HT1080 (cell line): ENCODE measurements around the gene ANKRD44. TPM values are rescaled to one million over a fixed set of nuclear protein-coding genes. Genes with fewer than 3 reads are reported as not detected.
"Not testable (repeated sequence)": the region's sequence is repeated elsewhere in the genome, so short reads cannot be mapped to it uniquely, and the experiment has no call there.

Experiments used
- DNase-seq: peaks from one replicate; pipeline ENCODE4 v3.0.0-alpha.2; 2015; ENCODE audit warnings: low read depth
- total RNA-seq: library from RNA; depleted of rRNA; stranded (reverse); fragments of >200 nt; shearing (Covaris generic); gene quantifications from 2 replicates; pipeline ENCODE4 v1.2.3, GENCODE V29; 2014

ANKRD44 gene
- total RNA-seq, 1 experiment from 2014 or later, result 16.0 TPM

GRCh38 chr2:197085665-197086064 lies 224.9 kb downstream of the ANKRD44 start:
- DNase-seq, result no peak

DNA sequence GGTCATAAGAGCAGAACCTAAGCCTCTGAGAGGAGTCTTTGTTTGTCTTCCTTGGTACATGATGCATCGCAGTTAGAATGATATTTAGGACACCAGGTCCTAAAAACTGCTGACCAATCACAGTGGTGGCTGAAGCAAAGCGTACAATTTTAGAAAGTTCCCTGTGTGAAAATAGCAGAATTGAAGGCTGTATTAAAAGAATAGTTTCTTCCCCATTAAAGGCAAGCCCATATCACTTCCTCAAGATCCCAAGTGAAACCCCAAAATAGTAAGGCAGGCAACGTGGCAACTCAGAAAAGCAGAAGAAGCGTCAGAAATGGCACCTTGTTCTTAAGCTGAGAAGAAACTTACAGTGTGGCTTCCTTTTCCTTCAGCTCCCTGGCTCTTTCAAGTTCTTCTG lies 229.3 kb downstream of the ANKRD44 start:
- DNase-seq, result no peak

- DNase-seq, result no peak
Measured at GRCh38 chr2:197080578-197081216, 229.9 kb downstream of the ANKRD44 start.

GRCh38 chr2:197079832-197080555 lies 230.6 kb downstream of the ANKRD44 start:
- peak; percentile 43 for DNase-seq

- no peak for DNase-seq
Measured at GRCh38 chr2:197079414-197079813, 231.2 kb downstream of the ANKRD44 start.

DNA sequence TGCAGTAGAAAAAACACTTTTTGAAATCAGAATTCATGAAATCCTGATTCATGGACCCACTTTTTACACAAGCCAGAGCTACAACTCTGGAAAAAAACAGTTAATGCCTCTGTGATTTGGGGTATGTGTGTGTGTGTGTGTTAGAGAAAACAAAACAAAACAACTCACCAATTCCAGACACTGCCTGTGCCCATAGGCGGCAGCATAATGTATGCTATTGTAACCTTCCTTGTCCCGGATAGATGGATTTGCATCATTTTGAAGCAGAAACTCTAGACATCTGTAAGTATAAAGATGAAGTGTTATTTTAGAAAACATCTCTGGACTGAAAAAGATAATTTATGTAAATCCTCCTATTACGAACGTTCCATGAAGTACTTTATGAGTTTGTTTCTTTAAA lies 232.0 kb downstream of the ANKRD44 start:
- no peak for DNase-seq

DNA sequence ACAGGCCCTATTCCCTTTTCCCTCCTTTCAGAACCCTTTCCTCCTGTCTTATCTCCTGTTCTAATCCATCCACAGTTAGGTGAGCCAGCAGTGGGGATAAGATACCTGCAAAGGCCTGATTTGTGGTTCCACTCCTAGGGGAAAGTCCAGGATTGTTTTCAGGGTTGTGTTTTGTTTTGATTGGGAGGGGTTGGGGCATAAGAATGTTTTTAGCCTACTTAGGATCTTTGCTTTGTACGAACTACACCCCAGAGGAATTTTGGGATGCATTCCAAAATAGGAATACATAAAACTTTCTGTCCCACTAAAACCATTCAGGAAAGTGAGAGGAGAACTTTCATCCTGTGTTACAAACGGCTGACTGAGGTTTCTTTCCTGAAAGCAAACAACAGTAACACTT lies 233.2 kb downstream of the ANKRD44 start:
- no peak for DNase-seq

GRCh38 chr2:197076652-197077051 lies 233.9 kb downstream of the ANKRD44 start:
- DNase-seq, result no peak

GRCh38 chr2:197075754-197076337 lies 234.7 kb downstream of the ANKRD44 start:
- DNase-seq, result no peak

DNA sequence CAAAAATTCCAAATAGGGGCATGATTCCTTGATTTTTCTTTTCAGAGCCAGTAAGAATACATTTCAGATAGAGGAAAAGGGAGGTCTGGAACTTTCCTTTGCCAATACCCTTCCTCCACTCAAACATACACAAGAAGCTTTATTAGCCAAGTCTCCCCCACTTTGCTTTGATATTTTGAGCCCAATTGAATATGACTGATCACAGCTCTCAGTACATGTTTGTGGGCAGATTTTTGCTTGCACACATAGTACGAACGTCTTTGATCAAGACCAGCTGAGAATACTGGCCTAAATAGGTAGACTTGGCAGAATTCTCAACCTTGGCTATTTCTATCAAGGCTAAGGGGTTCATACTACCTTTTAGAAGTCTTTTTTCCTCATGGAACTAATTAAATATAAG lies 235.3 kb downstream of the ANKRD44 start:
- no peak for DNase-seq

DNA sequence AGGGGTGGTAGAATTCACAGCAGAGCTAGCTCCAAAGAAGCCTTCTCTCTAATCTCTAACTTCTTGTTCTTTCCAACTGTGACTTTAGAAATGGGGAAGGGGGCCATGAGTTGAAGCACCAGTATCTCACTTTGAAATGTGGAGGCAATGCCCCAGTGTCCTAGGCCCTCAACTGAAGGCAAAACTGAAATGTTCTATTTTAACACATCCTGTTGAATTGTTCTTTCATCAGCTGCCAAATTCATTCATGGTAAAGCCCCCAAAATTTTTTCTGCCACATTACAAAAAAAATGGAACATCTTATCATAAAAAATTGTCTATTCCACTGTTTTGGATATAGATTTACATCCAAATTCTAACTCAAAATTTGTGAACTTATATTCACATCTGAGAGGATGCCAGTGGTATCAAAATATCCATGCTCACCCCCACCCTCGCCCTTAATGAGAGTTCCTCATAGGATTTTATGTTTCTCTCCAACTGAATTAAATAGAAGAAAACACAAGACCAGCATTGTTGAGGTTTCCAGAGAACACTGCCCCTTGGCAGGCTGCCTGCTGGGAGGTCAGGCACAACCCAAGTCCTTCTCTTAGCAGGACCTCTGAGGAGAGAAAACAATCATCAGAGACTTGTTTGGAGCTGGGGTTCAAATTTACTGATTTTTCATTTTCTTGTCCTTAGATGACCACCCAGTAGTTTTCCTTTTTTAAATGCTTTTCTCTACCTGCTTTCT lies 236.7 kb downstream of the ANKRD44 start:
- DNase-seq, result peak; percentile 37

- DNase-seq, result no peak
Measured at GRCh38 chr2:197073270-197073669, 237.3 kb downstream of the ANKRD44 start.

- DNase-seq, result peak; percentile 18
Measured at GRCh38 chr2:197072533-197072932, 238.0 kb downstream of the ANKRD44 start.

DNA sequence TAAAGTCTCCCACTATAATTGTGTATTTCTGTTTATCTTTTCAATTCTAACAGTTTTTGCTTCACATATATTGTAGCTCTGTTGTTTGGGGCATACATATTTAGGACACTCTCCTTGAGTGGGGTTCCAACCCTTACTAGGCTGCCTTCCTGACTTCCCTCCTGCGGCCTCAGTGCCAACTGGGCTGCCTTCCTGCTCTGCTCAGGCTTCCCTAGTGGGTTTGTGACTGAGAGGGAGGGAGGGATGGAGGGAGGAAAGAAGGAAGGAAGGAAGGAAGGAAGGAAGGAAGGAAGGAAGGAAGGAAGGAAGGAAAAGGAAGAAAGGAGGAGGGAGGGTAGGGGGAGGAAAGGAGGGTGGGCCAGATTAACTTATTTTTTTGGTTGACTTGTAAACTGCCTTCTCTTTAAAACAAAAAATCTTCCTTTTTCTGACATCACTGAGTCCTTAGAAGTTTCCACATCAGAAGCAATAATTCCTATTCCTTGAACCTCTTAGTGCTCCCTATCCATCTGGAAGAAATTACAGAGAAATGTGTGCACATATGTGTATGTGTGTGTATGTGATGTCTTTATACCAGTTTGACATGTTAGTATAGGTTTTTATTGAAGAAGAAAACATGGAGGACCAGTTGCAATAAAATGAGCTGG lies 238.7 kb downstream of the ANKRD44 start:
- no peak for DNase-seq

DNA sequence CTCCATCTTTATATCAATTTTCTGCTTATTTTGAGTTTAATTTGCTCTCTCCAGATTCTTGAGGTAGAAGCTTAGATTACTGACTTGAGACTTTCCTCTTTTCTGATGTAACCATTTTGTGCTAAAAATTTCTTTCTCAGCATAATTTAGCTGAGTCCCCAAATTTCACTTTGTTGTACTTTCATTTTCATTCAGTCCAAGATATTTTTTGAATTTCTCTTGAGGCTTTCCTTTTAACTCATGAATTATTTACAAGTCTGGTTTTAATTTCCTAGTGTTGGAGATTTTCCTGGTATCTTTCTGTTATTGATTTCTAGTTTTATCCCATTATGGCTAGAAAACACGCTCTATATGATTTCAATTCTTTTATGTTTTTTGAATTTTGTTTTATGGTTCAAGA lies 239.4 kb downstream of the ANKRD44 start:
- DNase-seq, result no peak

DNA sequence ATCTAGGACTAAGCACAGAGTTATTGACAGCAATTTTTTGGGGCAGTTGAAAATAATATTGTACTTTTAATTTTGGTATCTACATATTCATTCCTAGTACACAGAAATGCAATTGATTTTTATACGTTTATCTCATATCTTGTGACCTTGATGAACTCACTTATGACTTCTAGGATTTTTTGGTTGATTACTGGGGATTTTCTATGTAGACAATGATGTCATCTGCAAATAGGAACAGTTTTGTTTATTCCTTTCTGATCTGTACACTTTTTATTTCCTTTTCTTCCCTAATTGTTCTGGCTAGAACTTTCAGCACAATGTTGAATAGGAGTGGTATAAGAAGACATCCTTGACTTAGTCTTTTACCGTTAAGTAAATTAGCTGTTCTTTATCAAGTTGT lies 240.6 kb downstream of the ANKRD44 start:
- no peak for DNase-seq

DNA sequence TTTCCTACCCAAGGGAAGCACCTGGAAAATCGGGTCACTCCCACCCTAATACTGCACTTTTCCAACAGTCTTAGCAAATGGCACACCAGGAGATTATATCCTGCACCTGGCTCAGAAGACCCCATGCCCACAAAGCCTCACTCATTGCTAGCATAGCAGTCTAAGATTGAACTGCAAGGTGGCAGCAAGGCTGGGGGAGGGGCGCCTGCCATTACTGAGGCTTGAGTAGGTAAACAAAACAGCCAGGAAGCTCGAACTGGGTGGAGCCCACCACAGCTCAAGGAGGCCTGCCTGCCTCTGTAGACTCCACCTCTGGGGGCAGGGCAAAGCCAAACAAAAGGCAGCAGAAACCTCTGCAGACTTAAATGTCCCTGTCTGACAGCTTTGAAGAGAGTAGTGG lies 248.0 kb downstream of the ANKRD44 start:
- not testable (repeated sequence) for DNase-seq

GRCh38 chr2:197059477-197059876 lies 251.1 kb downstream of the ANKRD44 start:
- no peak for DNase-seq

- DNase-seq, result no peak
Measured at GRCh38 chr2:197058777-197059300, 251.7 kb downstream of the ANKRD44 start.

GRCh38 chr2:197057959-197058358 lies 252.6 kb downstream of the ANKRD44 start:
- DNase-seq, result no peak

GRCh38 chr2:197055045-197055444 lies 255.5 kb downstream of the ANKRD44 start:
- no peak for DNase-seq
